GM19240 (cell line): Measurements from ENCODE around the gene SLC35E3.

ENCODE experiments used
- DNase-seq: peaks from one replicate; pipeline ENCODE4 v3.0.0; 2011; ENCODE audit warnings: low spot score; ENCODE audit not compliant: insufficient read length

SLC35E3 gene

GRCh38 chr12:68745904-68746571 is at the start of gene SLC35E3:
TSS of gene SLC35E3 (plus strand) at chr12:68746176. CDS start at chr12:68746378, 202 bp downstream.
- DNase-seq: peak; percentile 92

GRCh38 chr12:68699486-68699885 is 46.5 kb upstream of the SLC35E3 start:
- DNase-seq: no peak

GRCh38 chr12:68727776-68728175 is 18.2 kb upstream of the SLC35E3 start:
- DNase-seq: no peak

- no peak for DNase-seq
These were observed 12.3 kb upstream of the SLC35E3 start for GRCh38 chr12:68733661-68734071.

- DNase-seq: no peak
These were observed 6.1 kb upstream of the SLC35E3 start for GRCh38 chr12:68739891-68740290.

GRCh38 chr12:68743356-68743755 is 2.6 kb upstream of the SLC35E3 start:
- DNase-seq: no peak

- no peak for DNase-seq
These were observed 536 bp upstream of the SLC35E3 start for GRCh38 chr12:68745376-68745903.

GRCh38 chr12:68746572-68747180 is 700 bp downstream of the SLC35E3 start:
- no peak for DNase-seq

- DNase-seq: no peak
These were observed 3.5 kb downstream of the SLC35E3 start for GRCh38 chr12:68749443-68749842.

- DNase-seq: no peak
These were observed 3.9 kb downstream of the SLC35E3 start for GRCh38 chr12:68749861-68750260.

- no peak for DNase-seq
These were observed 4.5 kb downstream of the SLC35E3 start for GRCh38 chr12:68750506-68750905.

- no peak for DNase-seq
These were observed 9.7 kb downstream of the SLC35E3 start for GRCh38 chr12:68755536-68756243.

- DNase-seq: no peak
These were observed 13.9 kb downstream of the SLC35E3 start for GRCh38 chr12:68759852-68760251.

GRCh38 chr12:68760806-68761441 is 14.9 kb downstream of the SLC35E3 start:
- no peak for DNase-seq

GRCh38 chr12:68761442-68761812 is 15.5 kb downstream of the SLC35E3 start:
- no peak for DNase-seq

GRCh38 chr12:68761901-68762630 is 16.1 kb downstream of the SLC35E3 start:
- DNase-seq: no peak

GRCh38 chr12:68762691-68763090 is 16.7 kb downstream of the SLC35E3 start:
- no peak for DNase-seq

- no peak for DNase-seq
These were observed 19.7 kb downstream of the SLC35E3 start for GRCh38 chr12:68765696-68766095.

GRCh38 chr12:68766646-68767045 is 20.7 kb downstream of the SLC35E3 start:
- DNase-seq: no peak

GRCh38 chr12:68767191-68767590 is 21.2 kb downstream of the SLC35E3 start:
- DNase-seq: no peak

GRCh38 chr12:68768431-68768939 is 22.5 kb downstream of the SLC35E3 start:
- no peak for DNase-seq
